HG02885 (cell line): Measurements from ENCODE around the gene MICB.
"Not testable (repeated sequence)": the region's sequence is repeated elsewhere in the genome, so short reads cannot be mapped to it uniquely, and the experiment has no call there.

Experiments used
- ATAC-seq: cut with Tn5 transposase; IDR thresholded peaks from one replicate; pipeline ENCODE4 v1.9.1; 2021; ENCODE audit warnings: mild to moderate bottlenecking; ENCODE audit not compliant: unreplicated experiment, poor library complexity

MICB gene

GRCh38 chr6:31535538-31536324, 37.8 kb downstream of the MICB start:
- no peak for ATAC-seq

GRCh38 chr6:31538805-31539400, 41.0 kb downstream of the MICB start:
- ATAC-seq, result no peak

- no peak for ATAC-seq
Observed at GRCh38 chr6:31540640-31541039, 42.7 kb downstream of the MICB start.

GRCh38 chr6:31541059-31541657, 43.2 kb downstream of the MICB start:
- ATAC-seq, result peak; percentile 26

GRCh38 chr6:31541658-31542521, 43.9 kb downstream of the MICB start, which contains the start of gene DDX39B:
Gene DDX39B (minus strand): TSS chr6:31542003. CDS start chr6:31540532, 1,471 bp downstream.
- peak; percentile 75 for ATAC-seq

- no peak for ATAC-seq
Observed at GRCh38 chr6:31543639-31544038, 45.7 kb downstream of the MICB start.

- no peak for ATAC-seq
Observed at GRCh38 chr6:31544676-31545075, 46.7 kb downstream of the MICB start.

- no peak for ATAC-seq
Observed at GRCh38 chr6:31545291-31545690, 47.3 kb downstream of the MICB start.

- ATAC-seq, result peak; percentile 54
Observed at GRCh38 chr6:31546339-31546957, 48.5 kb downstream of the MICB start, which contains the start of gene ATP6V1G2. Gene ATP6V1G2 (minus strand): TSS chr6:31546608. CDS start chr6:31546559, 49 bp downstream.

- peak; percentile 80 for ATAC-seq
Observed at GRCh38 chr6:31546958-31547726, 49.2 kb downstream of the MICB start, which contains the start of gene NFKBIL1. Gene NFKBIL1 (plus strand): TSS chr6:31547608. CDS start chr6:31547695, 87 bp downstream.

- no peak for ATAC-seq
Observed at GRCh38 chr6:31547727-31548543, 50.0 kb downstream of the MICB start.

- ATAC-seq, result no peak
Observed at GRCh38 chr6:31548544-31548873, 50.6 kb downstream of the MICB start.

- ATAC-seq, result not testable (repeated sequence)
Observed at GRCh38 chr6:31551371-31551770, 53.4 kb downstream of the MICB start.

GRCh38 chr6:31556307-31556706, 58.4 kb downstream of the MICB start:
- no peak for ATAC-seq

GRCh38 chr6:31557443-31558317, 59.7 kb downstream of the MICB start:
- ATAC-seq, result no peak

- ATAC-seq, result no peak
Observed at GRCh38 chr6:31558318-31558625, 60.3 kb downstream of the MICB start.

- no peak for ATAC-seq
Observed at GRCh38 chr6:31558631-31559500, 60.9 kb downstream of the MICB start.
